Measurements from ENCODE around the gene SPIB.
"Not testable (repeated sequence)": the region's sequence is repeated elsewhere in the genome, so short reads cannot be mapped to it uniquely, and the experiment has no call there.

DNA sequence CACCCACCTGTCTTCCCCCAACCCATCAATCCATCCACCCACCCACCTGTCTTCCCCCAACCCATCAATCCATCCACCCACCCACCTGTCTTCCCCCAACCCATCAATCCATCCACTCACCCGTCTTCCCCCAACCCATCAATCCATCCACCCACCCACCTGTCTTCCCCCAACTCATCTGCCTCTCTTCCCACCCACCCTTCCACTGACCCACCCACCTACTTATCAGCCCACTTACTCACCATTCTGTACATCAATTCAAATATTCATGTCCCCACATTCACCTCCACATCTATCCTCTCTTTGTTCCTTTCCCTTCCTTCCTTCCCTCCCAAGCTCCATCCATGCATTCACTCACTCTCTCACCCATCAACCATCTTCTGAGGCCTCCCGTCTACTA, 20.4 kb downstream of the SPIB start:
- TF ChIP-seq POLR2A (IDR thresholded peaks at IDR 0.05; ENCODE audit: low read depth, low read length); MAZ (IDR thresholded peaks at IDR 0.05; ENCODE audit: borderline replicate concordance, low read depth, low read length); CEBPB (IDR thresholded peaks at IDR 0.05; ENCODE audit: low read depth, low read length): not testable (repeated sequence)
- TF ChIP-seq, protein P1, sequence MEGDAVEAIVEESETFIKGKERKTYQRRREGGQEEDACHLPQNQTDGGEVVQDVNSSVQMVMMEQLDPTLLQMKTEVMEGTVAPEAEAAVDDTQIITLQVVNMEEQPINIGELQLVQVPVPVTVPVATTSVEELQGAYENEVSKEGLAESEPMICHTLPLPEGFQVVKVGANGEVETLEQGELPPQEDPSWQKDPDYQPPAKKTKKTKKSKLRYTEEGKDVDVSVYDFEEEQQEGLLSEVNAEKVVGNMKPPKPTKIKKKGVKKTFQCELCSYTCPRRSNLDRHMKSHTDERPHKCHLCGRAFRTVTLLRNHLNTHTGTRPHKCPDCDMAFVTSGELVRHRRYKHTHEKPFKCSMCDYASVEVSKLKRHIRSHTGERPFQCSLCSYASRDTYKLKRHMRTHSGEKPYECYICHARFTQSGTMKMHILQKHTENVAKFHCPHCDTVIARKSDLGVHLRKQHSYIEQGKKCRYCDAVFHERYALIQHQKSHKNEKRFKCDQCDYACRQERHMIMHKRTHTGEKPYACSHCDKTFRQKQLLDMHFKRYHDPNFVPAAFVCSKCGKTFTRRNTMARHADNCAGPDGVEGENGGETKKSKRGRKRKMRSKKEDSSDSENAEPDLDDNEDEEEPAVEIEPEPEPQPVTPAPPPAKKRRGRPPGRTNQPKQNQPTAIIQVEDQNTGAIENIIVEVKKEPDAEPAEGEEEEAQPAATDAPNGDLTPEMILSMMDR (conservative IDR thresholded peaks at IDR 0.05; ENCODE audit: low read depth, low read length) = not testable (repeated sequence)
